ENCODE measurements around the gene DYRK1A. TPM values are rescaled to one million over a fixed set of nuclear protein-coding genes. Genes with fewer than 3 reads are reported as not detected.
A peak's percentile ranks its signal among the peaks of the same experiment; 100 is the strongest.

The DYRK1A gene
- total RNA-seq, 1 experiment from 2014 or later, result 35.5 TPM

DNA sequence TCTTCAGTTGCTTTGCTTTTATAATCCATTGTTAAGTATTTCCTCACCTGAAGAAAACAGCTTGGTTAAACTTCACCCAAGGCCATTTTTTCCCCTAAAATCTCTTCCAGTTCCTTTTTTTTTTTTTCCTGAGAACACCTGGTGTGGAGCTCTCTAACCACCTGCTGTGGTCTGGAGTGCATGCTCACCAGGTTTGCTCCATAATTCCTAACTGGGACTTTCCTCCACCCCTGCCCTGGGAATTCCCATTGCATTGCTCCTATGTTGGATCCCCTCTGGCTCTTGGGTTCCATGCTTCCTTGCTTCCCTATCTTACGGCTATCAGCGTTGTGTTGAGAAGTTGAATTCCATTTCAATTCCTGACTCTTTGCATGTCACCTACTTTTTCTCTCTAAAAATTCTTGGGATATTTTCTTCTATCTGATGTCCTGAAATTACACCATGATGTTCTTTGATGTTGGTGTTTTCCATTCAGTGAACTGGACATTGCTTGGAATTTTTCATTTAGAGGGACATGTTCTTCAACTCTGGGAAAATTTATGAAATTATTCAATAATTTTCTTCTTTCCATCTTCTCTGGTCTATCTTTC lies 19.6 kb upstream of the DYRK1A start:
- H3K4me1 ChIP-seq (replicated peaks; ENCODE audit: insufficient read depth), result no peaks in the 10 kb centered on the region
- POLR2A ChIA-PET (ENCODE audit: unreplicated experiment), result no interaction called here
- no peaks in the 10 kb centered on the region for H4K20me1 ChIP-seq (ENCODE audit: insufficient read depth)
- BruUV-seq (replicated peaks), result no TSS peak
- H3K9me2 ChIP-seq (ENCODE audit: insufficient read depth), result no peaks in the 10 kb centered on the region
- intact Hi-C loops (cut with micrococcal nuclease; ENCODE audit: unreplicated experiment), result no loop called here
- H3K4me3 ChIP-seq, result no peak overlapping the region
- no peaks in the 10 kb centered on the region for H3K27me3 ChIP-seq (ENCODE audit: insufficient read depth, low read depth)
- CTCF ChIA-PET, result no interaction called here
- H3K79me2 ChIP-seq (ENCODE audit: low read depth), result no peaks in the 10 kb centered on the region
- H2AFZ ChIP-seq, result no peak overlapping the region
- H3F3A ChIP-seq (ENCODE audit: insufficient read depth, low read depth), result no peaks in the 10 kb centered on the region
- no peak overlapping the region for H3K27ac ChIP-seq
- no peaks in the 10 kb centered on the region for H3K36me3 ChIP-seq (ENCODE audit: low read depth)
- no peak overlapping the region for H3K4me2 ChIP-seq
- no peak for TF ChIP-seq EZH2 (IDR thresholded peaks at IDR 0.05; ENCODE audit: low read depth)
- TF ChIP-seq, protein P1, sequence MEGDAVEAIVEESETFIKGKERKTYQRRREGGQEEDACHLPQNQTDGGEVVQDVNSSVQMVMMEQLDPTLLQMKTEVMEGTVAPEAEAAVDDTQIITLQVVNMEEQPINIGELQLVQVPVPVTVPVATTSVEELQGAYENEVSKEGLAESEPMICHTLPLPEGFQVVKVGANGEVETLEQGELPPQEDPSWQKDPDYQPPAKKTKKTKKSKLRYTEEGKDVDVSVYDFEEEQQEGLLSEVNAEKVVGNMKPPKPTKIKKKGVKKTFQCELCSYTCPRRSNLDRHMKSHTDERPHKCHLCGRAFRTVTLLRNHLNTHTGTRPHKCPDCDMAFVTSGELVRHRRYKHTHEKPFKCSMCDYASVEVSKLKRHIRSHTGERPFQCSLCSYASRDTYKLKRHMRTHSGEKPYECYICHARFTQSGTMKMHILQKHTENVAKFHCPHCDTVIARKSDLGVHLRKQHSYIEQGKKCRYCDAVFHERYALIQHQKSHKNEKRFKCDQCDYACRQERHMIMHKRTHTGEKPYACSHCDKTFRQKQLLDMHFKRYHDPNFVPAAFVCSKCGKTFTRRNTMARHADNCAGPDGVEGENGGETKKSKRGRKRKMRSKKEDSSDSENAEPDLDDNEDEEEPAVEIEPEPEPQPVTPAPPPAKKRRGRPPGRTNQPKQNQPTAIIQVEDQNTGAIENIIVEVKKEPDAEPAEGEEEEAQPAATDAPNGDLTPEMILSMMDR (conservative IDR thresholded peaks at IDR 0.05), result no peak
- peaks cover 10% of the 10 kb centered on the region; the same call in 1 of the 2 replicates for H3K9me3 ChIP-seq (ENCODE audit: insufficient read depth, low read depth)
- no peak for DNase-seq

DNA sequence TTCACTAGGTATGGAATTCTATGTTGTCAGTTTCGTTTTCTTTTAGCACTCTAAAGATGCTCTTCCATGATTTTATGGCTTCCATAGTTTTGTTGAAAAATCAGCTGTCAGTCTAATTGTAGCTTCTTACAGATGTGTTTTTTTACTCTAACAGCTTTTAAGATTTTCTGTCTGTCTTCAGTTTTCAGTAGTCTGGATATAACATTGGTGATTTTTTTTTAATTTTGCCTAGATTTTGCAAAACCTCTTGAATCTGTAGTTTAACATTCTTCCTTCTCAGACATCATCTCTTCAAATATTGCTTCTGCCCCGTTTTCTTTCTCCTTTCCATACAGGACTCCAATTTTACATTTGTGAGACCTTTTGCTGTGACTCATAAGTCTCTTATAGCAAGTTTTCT lies 17.9 kb upstream of the DYRK1A start:
- TF ChIP-seq, protein P1 (conservative IDR thresholded peaks at IDR 0.05), result no peak
- no peaks in the 10 kb centered on the region for H3K9me2 ChIP-seq (ENCODE audit: insufficient read depth)
- no peaks in the 10 kb centered on the region for H3F3A ChIP-seq (ENCODE audit: insufficient read depth, low read depth)
- no peak overlapping the region for H2AFZ ChIP-seq
- POLR2A ChIA-PET (ENCODE audit: unreplicated experiment), result no interaction called here
- BruUV-seq (replicated peaks), result no TSS peak
- intact Hi-C loops (cut with micrococcal nuclease; ENCODE audit: unreplicated experiment), result no loop called here
- H3K9me3 ChIP-seq (ENCODE audit: insufficient read depth, low read depth), result peaks cover 10% of the 10 kb centered on the region; the same call in 1 of the 2 replicates
- DNase-seq, result no peak
- no peak overlapping the region for H3K27ac ChIP-seq
- no peaks in the 10 kb centered on the region for H4K20me1 ChIP-seq (ENCODE audit: insufficient read depth)
- H3K4me3 ChIP-seq, result no peak overlapping the region
- no peaks in the 10 kb centered on the region for H3K4me1 ChIP-seq (replicated peaks; ENCODE audit: insufficient read depth)
- H3K4me2 ChIP-seq, result no peak overlapping the region
- H3K27me3 ChIP-seq (ENCODE audit: insufficient read depth, low read depth), result no peaks in the 10 kb centered on the region
- CTCF ChIA-PET, result no interaction called here
- H3K79me2 ChIP-seq (ENCODE audit: low read depth), result no peaks in the 10 kb centered on the region
- H3K36me3 ChIP-seq (ENCODE audit: low read depth), result no peaks in the 10 kb centered on the region

DNA sequence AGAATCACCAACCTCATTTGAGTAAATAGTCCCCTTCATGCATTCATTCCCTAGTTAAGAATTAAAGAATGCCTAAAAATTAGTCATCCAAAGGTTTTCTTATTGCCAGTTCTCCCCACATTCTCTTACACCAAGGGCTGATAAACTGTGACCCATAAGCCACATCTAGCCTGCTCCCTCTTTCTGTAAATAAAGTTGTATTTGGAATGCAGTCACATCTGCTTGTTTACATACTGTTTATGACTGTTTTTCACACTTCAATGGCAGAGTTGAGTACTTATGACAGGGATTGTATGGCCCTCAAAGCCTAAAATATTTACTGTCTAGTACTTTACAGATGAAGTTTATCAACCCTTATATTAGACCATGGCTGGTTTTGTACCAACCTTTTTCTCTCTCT lies 16.1 kb upstream of the DYRK1A start:
- DNase-seq, result peak in 1 of 2 experiments; percentile 36
- no peaks in the 10 kb centered on the region for H3K27me3 ChIP-seq (ENCODE audit: insufficient read depth, low read depth)
- H3K9me2 ChIP-seq (ENCODE audit: insufficient read depth), result no peaks in the 10 kb centered on the region
- ChIA-PET CTCF (no interaction called here), POLR2A (ENCODE audit: unreplicated experiment) (no interaction called here)
- intact Hi-C loops (cut with micrococcal nuclease; ENCODE audit: unreplicated experiment), result no loop called here
- no peaks in the 10 kb centered on the region for H3K79me2 ChIP-seq (ENCODE audit: low read depth)
- H3K27ac ChIP-seq, result no peak overlapping the region
- H3K36me3 ChIP-seq (ENCODE audit: low read depth), result no peaks in the 10 kb centered on the region
- H3F3A ChIP-seq (ENCODE audit: insufficient read depth, low read depth), result no peaks in the 10 kb centered on the region
- peaks cover 10% of the 10 kb centered on the region; the same call in 1 of the 2 replicates for H3K9me3 ChIP-seq (ENCODE audit: insufficient read depth, low read depth)
- TF ChIP-seq, protein P1 (conservative IDR thresholded peaks at IDR 0.05), result no peak
- no peak for TF ChIP-seq EZH2 (IDR thresholded peaks at IDR 0.05; ENCODE audit: low read depth)
- H3K4me3 ChIP-seq, result no peak overlapping the region
- BruUV-seq (replicated peaks), result no TSS peak
- no peaks in the 10 kb centered on the region for H4K20me1 ChIP-seq (ENCODE audit: insufficient read depth)
- no peak overlapping the region for H3K4me2 ChIP-seq
- H3K4me1 ChIP-seq (replicated peaks; ENCODE audit: insufficient read depth), result no peaks in the 10 kb centered on the region
- H2AFZ ChIP-seq, result no peak overlapping the region
